ENCODE results near the gene SPATS2. TPM values are rescaled to one million over a fixed set of nuclear protein-coding genes. Genes with fewer than 3 reads are reported as not detected.

SPATS2 gene
- total RNA-seq, 2 experiments from 2014 or later, result 11.3 to 18.1 TPM

DNA sequence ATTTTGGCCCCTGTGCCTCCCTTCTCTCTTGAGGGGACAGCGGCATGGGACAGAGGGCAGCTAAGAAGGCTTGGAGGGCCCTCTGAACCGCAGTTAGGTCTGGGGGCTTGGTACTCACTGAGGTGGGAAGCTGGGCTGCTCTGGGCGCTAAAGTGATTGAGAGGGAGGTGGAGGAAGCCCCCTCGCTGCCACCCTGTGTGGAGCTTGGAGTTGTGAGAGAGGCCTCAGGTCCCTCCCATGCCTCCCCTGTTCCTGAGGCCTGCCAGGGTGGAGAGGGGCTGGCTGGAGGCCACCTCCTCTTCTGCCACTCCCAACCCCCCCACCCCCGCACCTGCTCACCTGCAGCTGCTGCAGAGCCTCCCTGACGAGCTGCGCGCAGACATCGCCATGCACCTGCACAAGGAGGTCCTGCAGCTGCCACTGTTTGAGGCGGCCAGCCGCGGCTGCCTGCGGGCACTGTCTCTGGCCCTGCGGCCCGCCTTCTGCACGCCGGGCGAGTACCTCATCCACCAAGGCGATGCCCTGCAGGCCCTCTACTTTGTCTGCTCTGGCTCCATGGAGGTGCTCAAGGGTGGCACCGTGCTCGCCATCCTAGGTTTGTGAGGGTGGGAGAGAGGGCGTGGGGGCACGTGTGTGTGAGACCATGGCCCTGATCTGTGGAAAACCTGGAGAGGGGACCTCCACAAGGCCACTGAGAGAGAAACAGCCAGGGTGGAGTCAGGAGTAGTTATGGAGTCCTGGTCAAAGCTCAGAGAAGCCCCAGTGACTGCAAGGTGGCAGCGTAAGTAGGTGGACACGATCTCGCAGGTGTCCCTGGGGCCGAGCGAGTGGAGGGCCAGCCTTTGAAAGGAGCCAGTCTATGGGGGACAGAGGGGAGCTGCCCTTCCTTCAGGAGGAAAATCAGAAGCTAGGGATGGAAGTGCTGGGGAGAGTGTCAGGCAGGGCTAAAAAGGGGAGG lies 182.8 kb downstream of the SPATS2 start:
- no peak overlapping the region for H3K27ac Mint-ChIP-seq
- H3K27me3 Mint-ChIP-seq, result peaks cover 37% of the 10 kb centered on the region
- CTCF ChIA-PET, result interaction anchor here (1.0 to 7.9 kb wide), 3 partner anchors 14 to 86 kb away, joined by 3 to 96 read pairs (median 56); partner anchors contain the start of gene MCRS1
- H3K4me1 Mint-ChIP-seq, result peaks cover 6% of the 10 kb centered on the region
- no peaks in the 10 kb centered on the region for H3K36me3 Mint-ChIP-seq
- H3K9me3 Mint-ChIP-seq (ENCODE audit: low read depth), result no peaks in the 10 kb centered on the region
- ATAC-seq, result no peak
- H3K4me3 Mint-ChIP-seq, result peak overlapping the region; percentile 12
- DNase-seq, result no peak

DNA sequence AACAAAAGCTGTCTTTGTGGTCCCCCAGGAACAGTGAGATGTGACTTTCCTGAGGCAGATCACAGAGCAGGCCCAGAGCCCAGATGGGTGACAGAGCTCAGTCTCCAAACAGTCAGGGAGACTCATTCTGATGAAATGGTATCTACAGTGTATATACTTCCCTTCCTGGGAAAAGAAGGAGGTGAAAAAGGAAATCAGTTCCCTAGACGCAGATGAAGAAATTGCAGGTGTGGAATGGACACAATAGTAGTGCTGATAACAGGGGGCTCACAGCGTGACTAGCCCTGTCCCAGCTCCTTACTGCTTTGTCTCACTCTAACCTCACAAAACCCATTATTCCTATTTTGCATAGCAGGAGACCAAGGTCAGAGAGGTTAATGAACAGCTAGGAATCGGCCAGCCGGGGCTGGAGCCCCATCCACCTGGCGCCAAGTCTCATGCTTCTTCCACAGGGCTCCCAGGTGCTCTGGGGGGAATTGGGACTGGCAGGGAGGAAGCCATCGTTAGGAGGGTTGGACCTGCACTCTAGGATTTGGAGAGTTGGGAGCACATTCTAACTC lies 183.5 kb downstream of the SPATS2 start:
- no peak overlapping the region for H3K27ac Mint-ChIP-seq
- no peak overlapping the region for H3K4me3 Mint-ChIP-seq
- CTCF ChIA-PET, result interaction anchor here (1.0 to 7.9 kb wide), 3 partner anchors 13 to 86 kb away, joined by 3 to 96 read pairs (median 56); partner anchors contain the start of gene MCRS1
- H3K9me3 Mint-ChIP-seq (ENCODE audit: low read depth), result no peaks in the 10 kb centered on the region
- peaks cover 35% of the 10 kb centered on the region for H3K27me3 Mint-ChIP-seq
- no peak for DNase-seq
- ATAC-seq, result no peak
- H3K36me3 Mint-ChIP-seq, result no peaks in the 10 kb centered on the region
- H3K4me1 Mint-ChIP-seq, result peaks cover 6% of the 10 kb centered on the region

GRCh38 chr12:49552014-49552413 lies 184.8 kb downstream of the SPATS2 start:
- CTCF ChIA-PET, result interaction anchor here (1.3 to 7.9 kb wide), 6 partner anchors 12 to 193 kb away, joined by 3 to 96 read pairs (median 14); partner anchors contain the start of genes KCNH3 and MCRS1
- Mint-ChIP-seq H3K27me3 (peaks cover 28% of the 10 kb centered on the region), H3K4me1 (peaks cover 6% of the 10 kb centered on the region), H3K27ac (no peak overlapping the region), H3K9me3 (ENCODE audit: low read depth) (no peaks in the 10 kb centered on the region), H3K4me3 (no peak overlapping the region), H3K36me3 (no peaks in the 10 kb centered on the region)
- ATAC-seq, result no peak
- no peak for DNase-seq

DNA sequence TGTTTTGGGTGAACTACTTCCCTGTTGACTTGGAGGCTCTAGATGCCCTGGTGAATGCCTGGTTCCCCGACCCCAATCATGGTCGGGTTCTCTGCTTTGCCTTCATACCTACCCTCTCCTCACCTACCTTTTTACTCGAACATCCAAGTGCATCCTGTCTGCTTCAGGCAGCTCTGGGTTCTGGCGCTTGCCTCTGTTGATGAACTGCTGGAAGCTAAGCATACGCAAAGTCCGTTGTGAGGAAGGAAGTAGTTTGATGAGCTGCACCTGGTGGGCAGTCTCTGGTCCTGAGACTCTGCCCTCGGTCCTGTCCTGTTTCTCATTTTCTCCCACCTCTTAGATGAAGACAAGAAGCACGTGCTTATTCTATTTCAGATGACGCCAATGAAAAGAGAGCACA lies 185.2 kb downstream of the SPATS2 start:
- Mint-ChIP-seq H3K36me3 (no peaks in the 10 kb centered on the region), H3K4me1 (peaks cover 6% of the 10 kb centered on the region), H3K4me3 (no peak overlapping the region), H3K9me3 (ENCODE audit: low read depth) (no peaks in the 10 kb centered on the region), H3K27ac (no peak overlapping the region), H3K27me3 (peaks cover 24% of the 10 kb centered on the region)
- ATAC-seq (no peak), DNase-seq (no peak)
- CTCF ChIA-PET, result interaction anchor here (0.9 to 7.9 kb wide), 9 partner anchors 10 to 205 kb away, joined by 3 to 96 read pairs (median 8); partner anchors contain the start of genes KCNH3 and MCRS1

- H3K4me1 Mint-ChIP-seq, result peaks cover 6% of the 10 kb centered on the region
- no peak overlapping the region for H3K27ac Mint-ChIP-seq
- DNase-seq, result no peak
- CTCF ChIA-PET, result interaction anchor here (0.9 to 7.9 kb wide), 12 partner anchors 10 to 205 kb away, joined by 3 to 96 read pairs (median 6); partner anchors contain the start of genes FMNL3, KCNH3, MCRS1 and PRPF40B
- no peaks in the 10 kb centered on the region for H3K36me3 Mint-ChIP-seq
- H3K9me3 Mint-ChIP-seq (ENCODE audit: low read depth), result no peaks in the 10 kb centered on the region
- H3K27me3 Mint-ChIP-seq, result peaks cover 20% of the 10 kb centered on the region
- ATAC-seq, result no peak
- H3K4me3 Mint-ChIP-seq, result no peak overlapping the region
Observed at GRCh38 chr12:49552899-49553298, 185.6 kb downstream of the SPATS2 start.

- CTCF ChIA-PET, result interaction anchor here (0.8 to 7.9 kb wide), 15 partner anchors 11 to 208 kb away, joined by 3 to 96 read pairs (median 5); partner anchors contain the start of genes FMNL3, KCNH3, MCRS1 and PRPF40B
- no peak for DNase-seq
- ATAC-seq, result peak; percentile 74
- peaks cover 3% of the 10 kb centered on the region for H3K4me1 Mint-ChIP-seq
- H3K27me3 Mint-ChIP-seq, result peaks cover 17% of the 10 kb centered on the region
- no peaks in the 10 kb centered on the region for H3K9me3 Mint-ChIP-seq (ENCODE audit: low read depth)
- H3K27ac Mint-ChIP-seq, result no peak overlapping the region
- no peak overlapping the region for H3K4me3 Mint-ChIP-seq
- peaks cover 2% of the 10 kb centered on the region for H3K36me3 Mint-ChIP-seq
Observed at GRCh38 chr12:49553512-49554088, 186.3 kb downstream of the SPATS2 start.

- peaks cover 14% of the 10 kb centered on the region for H3K27me3 Mint-ChIP-seq
- ATAC-seq, result no peak
- H3K9me3 Mint-ChIP-seq (ENCODE audit: low read depth), result no peaks in the 10 kb centered on the region
- peak overlapping the region; percentile 28 for H3K27ac Mint-ChIP-seq
- no peak overlapping the region for H3K4me3 Mint-ChIP-seq
- CTCF ChIA-PET, result interaction anchor here (0.5 to 7.9 kb wide), 14 partner anchors 10 to 208 kb away, joined by 3 to 96 read pairs (median 5); partner anchors contain the start of genes FMNL3, KCNH3, MCRS1 and PRPF40B
- no peak for DNase-seq
- H3K36me3 Mint-ChIP-seq, result peaks cover 7% of the 10 kb centered on the region
- H3K4me1 Mint-ChIP-seq, result no peaks in the 10 kb centered on the region
Observed at GRCh38 chr12:49554266-49554665, 187.0 kb downstream of the SPATS2 start.

GRCh38 chr12:49555631-49556390 lies 188.5 kb downstream of the SPATS2 start:
- peaks cover 3% of the 10 kb centered on the region for H3K27me3 Mint-ChIP-seq

GRCh38 chr12:49556391-49557186 lies 189.3 kb downstream of the SPATS2 start:
- Mint-ChIP-seq H3K9me3 (ENCODE audit: low read depth) (no peaks in the 10 kb centered on the region), H3K27me3 (no peaks in the 10 kb centered on the region), H3K27ac (no peak overlapping the region), H3K4me3 (no peak overlapping the region), H3K4me1 (peaks cover 14% of the 10 kb centered on the region), H3K36me3 (peaks cover 15% of the 10 kb centered on the region)
- no peak for DNase-seq
- CTCF ChIA-PET, result interaction anchor here (0.8 to 7.9 kb wide), 4 partner anchors 8 to 26 kb away, joined by 3 to 56 read pairs (median 4); partner anchors contain the start of gene MCRS1
- no peak for ATAC-seq

More at GRCh38 chr12:49555631-49556390, 188.5 kb downstream of the SPATS2 start:
- Mint-ChIP-seq H3K27ac (no peak overlapping the region), H3K9me3 (ENCODE audit: low read depth) (no peaks in the 10 kb centered on the region), H3K4me3 (no peak overlapping the region), H3K4me1 (peaks cover 6% of the 10 kb centered on the region), H3K36me3 (peaks cover 15% of the 10 kb centered on the region)
- CTCF ChIA-PET, result interaction anchor here (1.3 to 7.9 kb wide), 4 partner anchors 8 to 198 kb away, joined by 3 to 96 read pairs (median 30); partner anchors contain the start of gene MCRS1
- ATAC-seq (no peak), DNase-seq (no peak)

- H3K9me3 Mint-ChIP-seq (ENCODE audit: low read depth), result no peaks in the 10 kb centered on the region
- H3K27me3 Mint-ChIP-seq, result no peaks in the 10 kb centered on the region
- DNase-seq (no peak), ATAC-seq (no peak)
- peaks cover 17% of the 10 kb centered on the region for H3K4me1 Mint-ChIP-seq
- no peak overlapping the region for H3K27ac Mint-ChIP-seq
- peaks cover 22% of the 10 kb centered on the region for H3K36me3 Mint-ChIP-seq
- CTCF ChIA-PET, result interaction anchor here (0.8 to 7.9 kb wide), 4 partner anchors 7 to 26 kb away, joined by 3 to 56 read pairs (median 4); partner anchors contain the start of gene MCRS1
- no peak overlapping the region for H3K4me3 Mint-ChIP-seq
Observed at GRCh38 chr12:49557187-49557916, 190.1 kb downstream of the SPATS2 start.

DNA sequence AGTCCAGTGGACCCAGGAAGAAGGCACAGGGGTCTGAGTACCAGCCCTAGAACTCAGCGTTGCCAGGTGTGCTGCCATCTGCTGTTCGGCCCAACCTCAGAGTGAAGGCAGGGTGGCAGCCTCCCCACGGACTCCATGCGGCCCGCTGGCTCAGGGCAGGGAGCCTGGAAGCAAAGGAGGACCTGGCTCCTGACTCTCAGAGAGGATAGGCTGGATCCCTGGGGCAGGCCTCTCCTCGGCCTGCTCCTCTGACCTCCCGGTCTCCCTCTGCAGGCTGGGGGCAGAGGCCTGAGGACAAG lies 190.6 kb downstream of the SPATS2 start:
- Mint-ChIP-seq H3K36me3 (peaks cover 27% of the 10 kb centered on the region), H3K27ac (no peak overlapping the region), H3K27me3 (no peaks in the 10 kb centered on the region), H3K4me3 (no peak overlapping the region), H3K9me3 (ENCODE audit: low read depth) (no peaks in the 10 kb centered on the region), H3K4me1 (peaks cover 17% of the 10 kb centered on the region)
- CTCF ChIA-PET, result interaction anchor here (1.4 to 7.9 kb wide), 3 partner anchors 6 to 66 kb away, joined by 4 to 56 read pairs (median 4); partner anchors contain the start of gene MCRS1
- DNase-seq (no peak), ATAC-seq (no peak)

Data from activated CD8-positive, alpha-beta memory T cell treated with anti-CD3 and anti-CD28 coated beads, Interleukin-2, amount 10 ng/mL, durations not matched to agents 7 days and 5 days (primary cell).